HG03457 (cell line): ENCODE measurements around the gene GRXCR2.
"Not testable (repeated sequence)": the region's sequence is repeated elsewhere in the genome, so short reads cannot be mapped to it uniquely, and the experiment has no call there.

Experiments
- ATAC-seq: cut with Tn5 transposase; IDR thresholded peaks from one replicate; pipeline ENCODE4 v1.9.1; 2021; ENCODE audit warnings: moderate number of reproducible peaks; ENCODE audit not compliant: unreplicated experiment

GRXCR2 gene

DNA sequence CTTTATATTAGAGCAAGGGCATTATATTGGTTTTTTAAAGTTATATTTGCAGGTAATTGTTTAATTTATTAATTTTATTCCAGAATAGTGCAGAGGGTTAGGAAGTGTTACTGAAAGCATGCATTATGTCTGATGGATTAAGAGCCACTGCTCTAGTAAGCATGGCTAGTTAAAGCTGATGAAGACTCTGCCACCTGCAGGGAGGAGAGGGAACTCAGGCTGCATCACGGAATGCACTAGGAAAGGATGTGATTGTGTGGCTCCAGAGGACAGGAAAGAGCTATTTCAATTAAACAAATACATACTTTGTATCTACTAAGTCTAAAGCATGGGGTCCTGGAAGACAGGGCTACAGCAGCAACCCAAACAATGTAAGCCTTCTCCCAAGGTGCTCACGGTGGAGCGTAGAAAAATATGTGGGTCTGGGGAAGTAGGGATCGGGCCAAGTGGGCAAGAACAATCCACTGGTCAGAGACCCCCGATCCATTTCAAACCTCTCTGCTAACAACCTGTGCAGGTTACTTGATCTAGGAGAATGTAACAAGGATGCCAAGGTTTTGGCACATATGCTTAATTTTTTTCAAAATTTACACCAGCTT, 15.3 kb upstream of the GRXCR2 start:
- ATAC-seq = no peak

DNA sequence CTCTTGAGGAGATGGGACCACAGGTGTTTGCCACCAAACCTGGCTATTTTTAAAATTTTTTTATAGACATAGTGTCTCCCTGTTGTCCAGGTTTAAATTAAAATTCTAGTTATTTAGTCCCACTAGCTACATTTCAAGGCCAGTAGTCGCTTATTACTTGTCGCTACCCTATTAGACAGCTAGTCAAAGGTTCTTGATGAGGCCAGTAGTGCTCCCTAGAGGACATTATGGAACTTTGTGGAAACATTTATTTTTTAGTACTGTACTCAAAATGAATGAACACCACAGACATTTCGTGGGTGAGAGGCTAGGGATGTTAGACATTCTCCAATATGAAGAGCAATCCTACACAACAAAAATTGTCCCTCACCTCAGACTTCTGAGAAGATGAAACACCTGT, 14.4 kb upstream of the GRXCR2 start:
- ATAC-seq = no peak

DNA sequence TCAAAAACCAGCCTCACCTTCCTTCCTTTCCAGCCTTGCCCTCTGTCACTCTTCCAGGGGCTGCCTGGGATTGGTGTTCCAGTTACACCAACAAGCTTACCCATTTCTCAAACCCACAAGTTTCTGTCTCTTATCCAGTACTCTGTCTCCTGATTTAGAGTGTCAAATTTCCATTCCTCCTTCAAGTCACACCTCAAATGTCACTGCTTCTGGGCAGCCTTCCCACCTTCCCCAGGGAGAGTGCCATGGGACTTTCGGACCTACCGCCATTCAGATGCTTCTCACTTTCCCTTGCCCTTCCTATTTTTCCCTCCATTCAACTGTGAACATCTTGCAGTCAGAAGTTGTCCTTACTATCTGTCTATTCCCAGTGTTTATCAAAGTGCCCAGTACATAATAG, 2.0 kb upstream of the GRXCR2 start:
- ATAC-seq = no peak

GRCh38 chr5:145872486-145872885, 328 bp downstream of the GRXCR2 start:
- no peak for ATAC-seq

- no peak for ATAC-seq
Observed at GRCh38 chr5:145869753-145870152, 3.1 kb downstream of the GRXCR2 start.

DNA sequence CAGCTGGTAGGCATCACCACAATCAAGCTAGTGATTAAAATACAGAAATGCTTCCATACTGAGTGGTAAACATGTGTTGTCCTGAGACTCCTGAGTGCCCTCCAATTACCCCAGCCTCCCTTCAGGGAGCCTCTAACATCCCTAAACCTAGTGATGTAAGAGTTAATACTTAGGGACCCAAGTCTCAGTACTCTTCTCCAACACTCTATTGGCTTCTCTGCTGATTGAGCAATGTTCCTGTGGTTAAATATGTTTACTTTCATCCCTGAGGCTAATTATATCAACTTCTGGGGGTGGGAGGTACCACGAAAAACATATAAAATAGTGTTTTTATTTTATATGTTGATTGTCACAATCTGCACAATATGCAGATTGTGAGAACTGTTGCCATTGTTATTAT, 5.0 kb downstream of the GRXCR2 start:
- no peak for ATAC-seq

- not testable (repeated sequence) for ATAC-seq
Observed at GRCh38 chr5:145864432-145864831, 8.4 kb downstream of the GRXCR2 start.

DNA sequence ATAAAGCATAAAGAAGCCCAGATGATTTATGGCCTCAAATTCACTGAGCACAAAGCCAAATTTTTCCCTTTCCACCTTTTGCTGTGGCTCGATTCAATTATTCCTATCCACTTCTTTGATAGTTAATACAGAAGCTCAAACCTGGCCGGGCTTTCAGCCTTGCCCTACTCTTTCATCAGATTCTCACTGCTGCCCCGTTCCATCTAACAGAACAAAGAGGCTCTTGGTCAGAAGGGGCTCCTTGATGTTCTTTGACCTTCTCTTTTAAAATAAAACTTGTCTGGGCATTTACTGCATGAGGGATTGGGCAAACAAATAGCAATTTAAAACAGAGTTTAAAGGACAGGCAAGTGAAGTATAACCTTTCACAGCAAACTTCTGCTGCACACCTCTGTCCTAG, 9.8 kb downstream of the GRXCR2 start:
- ATAC-seq = no peak

DNA sequence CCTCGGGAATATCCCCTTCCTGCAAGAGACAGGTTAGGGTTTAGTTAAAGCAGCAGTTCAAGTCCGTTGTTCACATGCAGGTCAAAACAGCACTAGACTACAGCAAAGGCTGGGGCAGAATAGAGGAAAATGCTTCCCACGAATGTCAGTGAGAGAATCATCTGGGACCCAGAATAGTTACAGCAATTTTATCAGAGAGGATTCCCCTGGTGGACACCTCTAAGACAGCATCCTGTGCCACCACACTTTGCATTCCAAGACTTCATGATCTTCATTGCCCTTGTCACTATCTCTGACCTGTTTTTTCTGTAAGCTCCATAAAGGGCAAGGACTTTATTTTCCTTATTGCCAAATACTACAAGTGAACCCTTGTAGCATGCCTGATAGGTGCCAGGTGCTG, 12.9 kb downstream of the GRXCR2 start:
- ATAC-seq = no peak

DNA sequence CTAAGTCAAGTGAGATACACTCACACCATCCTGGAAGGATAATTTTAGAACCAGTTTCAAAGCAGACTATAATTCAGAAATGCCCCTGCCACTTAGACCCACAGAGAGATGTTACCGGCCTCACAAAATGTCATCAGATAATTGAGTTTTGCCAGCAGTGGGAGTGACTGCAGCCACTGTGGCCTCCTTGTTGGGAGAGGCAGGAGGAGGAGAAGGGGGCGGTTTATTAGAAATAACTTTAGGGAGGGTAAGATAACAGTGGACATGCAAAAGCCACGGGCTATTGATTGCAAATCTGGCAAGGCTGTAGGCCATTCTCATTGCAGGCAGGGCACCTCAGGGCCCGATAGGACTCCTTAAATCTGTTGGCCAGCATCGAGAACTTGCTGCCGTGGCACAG, 13.4 kb downstream of the GRXCR2 start:
- no peak for ATAC-seq

- no peak for ATAC-seq
Observed at GRCh38 chr5:145858959-145859358, 13.9 kb downstream of the GRXCR2 start.

GRCh38 chr5:145856285-145856818, 16.5 kb downstream of the GRXCR2 start:
- no peak for ATAC-seq

DNA sequence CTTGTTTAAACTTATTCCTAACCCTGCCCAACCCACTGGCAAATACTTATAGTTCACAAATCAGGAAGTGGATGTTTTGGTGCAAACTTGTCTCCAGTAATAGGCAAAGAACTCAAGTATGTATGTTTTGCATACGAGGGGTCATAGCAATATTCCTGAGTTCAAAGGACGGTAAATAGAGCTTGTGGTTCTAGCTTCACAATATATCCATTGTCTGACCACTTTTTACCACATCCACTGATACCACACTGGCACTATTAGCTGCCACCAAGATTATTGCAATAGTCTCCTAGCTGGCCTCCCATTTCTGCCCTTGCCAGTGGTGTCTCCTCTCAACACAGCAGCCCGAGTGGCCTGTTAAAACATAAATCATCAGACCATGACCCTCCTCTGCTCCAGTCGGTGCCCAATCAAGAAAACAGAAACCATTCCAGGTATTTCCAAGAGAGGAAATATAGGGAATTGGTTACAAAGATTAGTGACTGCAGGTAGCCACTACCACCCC, 17.0 kb downstream of the GRXCR2 start:
- ATAC-seq = no peak

DNA sequence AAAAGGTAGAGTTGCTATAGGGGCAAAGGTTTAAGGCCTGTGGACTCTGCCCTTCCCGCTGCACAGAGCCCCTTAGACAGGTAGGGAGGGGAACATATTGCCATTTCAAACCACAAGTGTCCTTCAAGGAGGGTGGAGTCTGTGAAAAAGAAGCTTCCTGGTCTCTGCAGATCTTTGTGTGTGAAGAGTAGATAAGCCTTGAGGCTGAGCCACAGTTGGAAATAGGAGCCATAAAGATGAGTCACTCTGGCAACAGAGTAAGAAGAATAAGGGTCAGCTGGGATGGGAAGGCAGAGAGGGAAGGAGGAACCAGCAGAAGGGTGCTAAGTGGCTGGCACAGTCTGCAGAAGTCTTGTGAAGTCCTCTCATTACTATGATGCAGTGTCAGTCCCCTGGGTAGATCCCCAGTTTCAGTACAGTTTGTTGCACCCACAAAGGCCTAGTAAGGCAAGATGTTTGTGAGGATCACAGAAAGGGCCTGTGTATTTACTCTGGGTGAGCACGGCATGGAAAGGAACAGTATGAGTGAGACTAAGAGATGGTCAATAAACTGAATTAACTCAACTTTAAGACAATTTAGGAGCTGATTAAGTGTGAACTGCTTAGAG, 18.1 kb downstream of the GRXCR2 start:
- no peak for ATAC-seq

DNA sequence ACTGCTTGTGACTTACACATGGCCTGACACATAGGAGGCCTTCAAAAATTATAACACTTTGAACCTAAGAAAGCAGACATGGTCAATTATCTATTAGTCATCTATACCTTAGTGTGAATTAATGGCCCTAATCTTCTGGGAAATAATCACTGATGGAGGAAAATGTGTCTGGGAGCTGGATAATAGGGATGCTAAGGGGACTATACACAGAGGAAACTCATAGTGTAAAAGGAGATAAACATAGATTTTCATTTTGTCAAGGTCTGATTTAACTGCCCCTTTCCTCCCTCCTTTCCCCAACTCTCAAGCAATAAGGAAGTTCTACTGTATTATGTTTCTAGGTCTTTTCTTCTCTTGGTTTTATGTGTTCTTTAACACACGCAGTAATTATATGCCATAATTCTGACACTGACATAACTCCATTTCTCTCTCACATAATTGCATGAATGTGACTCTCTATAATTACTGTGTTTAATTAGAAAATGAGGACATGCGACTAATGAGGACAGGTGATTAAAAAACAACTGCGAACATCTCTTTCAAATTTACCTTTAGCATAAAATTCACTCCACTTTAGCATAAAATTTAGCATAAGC, 18.9 kb downstream of the GRXCR2 start:
- ATAC-seq = no peak

- no peak for ATAC-seq
Observed at GRCh38 chr5:145852990-145853389, 19.8 kb downstream of the GRXCR2 start.

DNA sequence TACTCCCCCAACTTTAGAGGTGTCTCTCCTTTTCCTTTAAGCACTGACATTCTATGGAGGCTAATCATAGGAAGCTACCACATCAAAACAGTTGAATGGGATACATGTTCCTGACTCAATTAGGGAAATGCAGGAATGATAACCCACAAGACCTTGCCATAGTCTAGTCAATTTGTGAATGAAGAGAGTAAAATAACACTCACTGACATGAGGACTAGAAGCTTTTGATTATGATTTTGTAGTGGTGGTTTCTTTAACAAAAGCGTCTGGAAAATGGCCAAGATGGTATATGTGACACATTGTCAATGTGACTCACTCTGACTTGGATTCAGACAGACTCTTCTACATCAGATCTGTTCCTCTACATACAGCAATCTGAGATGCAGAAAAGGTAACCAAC, 24.0 kb downstream of the GRXCR2 start:
- ATAC-seq = no peak

GRCh38 chr5:145847499-145848497, 25.0 kb downstream of the GRXCR2 start:
- no peak for ATAC-seq

DNA sequence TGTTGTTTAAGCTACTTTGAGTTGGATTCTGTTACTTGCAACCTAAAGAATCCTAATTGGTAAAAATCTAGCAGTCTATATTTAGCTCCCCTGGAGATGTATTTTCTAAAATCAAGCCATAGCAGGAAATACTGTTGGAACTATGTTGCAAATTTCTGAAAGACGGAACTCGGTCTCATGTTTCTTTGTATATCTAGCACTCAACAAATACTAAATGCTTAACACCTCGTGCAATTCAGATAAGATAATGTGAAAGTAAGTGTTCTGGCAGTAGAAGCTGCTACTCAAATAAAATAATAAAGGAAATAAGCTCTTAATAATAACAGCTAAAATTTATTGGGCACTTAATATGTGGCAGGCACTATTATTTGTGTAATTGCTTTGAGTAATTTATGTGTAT, 26.7 kb downstream of the GRXCR2 start:
- ATAC-seq = no peak

DNA sequence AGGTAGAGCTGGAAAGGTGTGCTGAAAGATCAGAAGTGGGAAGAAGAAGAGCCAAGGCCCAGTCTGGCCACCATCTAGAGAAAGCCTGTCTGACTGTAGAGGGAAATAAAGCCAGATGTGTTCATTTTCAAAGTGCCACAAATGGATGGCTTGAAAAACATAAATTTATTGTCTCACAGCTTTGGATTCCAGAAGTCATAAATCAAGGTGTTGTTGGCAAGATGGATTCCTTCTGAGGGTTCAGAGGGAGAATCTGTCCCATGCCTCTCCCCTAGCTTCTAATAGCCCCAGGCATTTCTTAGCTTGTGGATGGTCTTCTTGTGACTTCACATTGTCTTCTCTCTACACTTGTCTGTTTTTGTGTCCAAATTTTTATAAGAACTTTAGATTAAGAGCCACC, 31.5 kb downstream of the GRXCR2 start:
- no peak for ATAC-seq
